Ammon's horn (tissue), 1 donor: Measurements from ENCODE around the gene MYO3B.
A peak's percentile ranks its signal among the peaks of the same experiment; 100 is the strongest.
"Not testable (repeated sequence)": the region's sequence is repeated elsewhere in the genome, so short reads cannot be mapped to it uniquely, and the experiment has no call there.

Experiments
- DNase-seq: peaks from one replicate; pipeline ENCODE4 v3.0.0-alpha.2; 2016; ENCODE audit warnings: low spot score

Gene MYO3B

GRCh38 chr2:170566138-170566537 lies 388.2 kb downstream of the MYO3B start:
- DNase-seq = no peak

- no peak for DNase-seq
Measured at GRCh38 chr2:170567429-170567828, 389.5 kb downstream of the MYO3B start.

- no peak for DNase-seq
Measured at GRCh38 chr2:170568511-170568910, 390.6 kb downstream of the MYO3B start.

- no peak for DNase-seq
Measured at GRCh38 chr2:170571612-170572011, 393.7 kb downstream of the MYO3B start.

GRCh38 chr2:170573671-170574070 lies 395.7 kb downstream of the MYO3B start:
- no peak for DNase-seq

GRCh38 chr2:170576296-170576695 lies 398.3 kb downstream of the MYO3B start:
- DNase-seq = peak; percentile 8

- DNase-seq = no peak
Measured at GRCh38 chr2:170577356-170577755, 399.4 kb downstream of the MYO3B start.

- peak; percentile 63 for DNase-seq
Measured at GRCh38 chr2:170578606-170579005, 400.7 kb downstream of the MYO3B start.

GRCh38 chr2:170579511-170579910 lies 401.6 kb downstream of the MYO3B start:
- no peak for DNase-seq

GRCh38 chr2:170582313-170582712 lies 404.4 kb downstream of the MYO3B start:
- no peak for DNase-seq

GRCh38 chr2:170582751-170583463 lies 405.0 kb downstream of the MYO3B start:
- DNase-seq = peak; percentile 4

GRCh38 chr2:170585067-170585466 lies 407.1 kb downstream of the MYO3B start:
- DNase-seq = no peak

GRCh38 chr2:170586571-170587095 lies 408.7 kb downstream of the MYO3B start:
- DNase-seq = no peak

GRCh38 chr2:170587117-170587516 lies 409.2 kb downstream of the MYO3B start:
- no peak for DNase-seq

GRCh38 chr2:170587922-170588321 lies 410.0 kb downstream of the MYO3B start:
- DNase-seq = no peak

- no peak for DNase-seq
Measured at GRCh38 chr2:170588729-170589128, 410.8 kb downstream of the MYO3B start.

- DNase-seq = no peak
Measured at GRCh38 chr2:170596576-170596975, 418.6 kb downstream of the MYO3B start.

GRCh38 chr2:170598067-170598395 lies 420.1 kb downstream of the MYO3B start:
- no peak for DNase-seq

- no peak for DNase-seq
Measured at GRCh38 chr2:170601489-170601888, 423.5 kb downstream of the MYO3B start.

GRCh38 chr2:170605862-170606261 lies 427.9 kb downstream of the MYO3B start:
- no peak for DNase-seq

- no peak for DNase-seq
Measured at GRCh38 chr2:170607171-170607570, 429.2 kb downstream of the MYO3B start.

GRCh38 chr2:170610615-170611014 lies 432.7 kb downstream of the MYO3B start:
- DNase-seq = no peak

- not testable (repeated sequence) for DNase-seq
Measured at GRCh38 chr2:170618948-170619347, 441.0 kb downstream of the MYO3B start.

GRCh38 chr2:170635094-170635493 lies 457.1 kb downstream of the MYO3B start:
- not testable (repeated sequence) for DNase-seq
